Gastroesophageal sphincter (tissue), 3 donors: ENCODE results near the gene ERCC6L.

ENCODE experiments used
- CTCF ChIP-seq, 4 experiments: fragments of 200-600 bp in 2 of 4; fragments of 450-650 bp in 2 of 4; sonication (generic) in 1 of 4; IDR thresholded peaks; one replicate each; pipeline ENCODE4 v1.5.1; 2017 to 2019; ENCODE audit warnings: antibody characterized with exemption in 4 of 4, mild to moderate bottlenecking in 2 of 4, moderate library complexity in 2 of 4
- POLR2A ChIP-seq, 2 donors: fragments of 450-650 bp; IDR thresholded peaks; one replicate each; pipeline ENCODE4 v1.6.1; 2017; ENCODE audit warnings: antibody characterized with exemption in 2 of 2, mild to moderate bottlenecking in 2 of 2, moderate library complexity in 1 of 2
- POLR2AphosphoS5 ChIP-seq: sonication (generic); formaldehyde crosslinking; IDR thresholded peaks from one replicate; pipeline ENCODE4 v1.6.1; 2017; ENCODE audit warnings: antibody characterized with exemption

GRCh38 chrX:72265263-72265662, 26.4 kb upstream of the ERCC6L start:
- TF ChIP-seq CTCF (IDR thresholded peaks at IDR 0.05) (no peak), POLR2AphosphoS5 (no peak), POLR2A (IDR thresholded peaks at IDR 0.05) (no peak)
